ENCODE data around the gene MAMLD1. TPM values are rescaled to one million over a fixed set of nuclear protein-coding genes. Genes with fewer than 3 reads are reported as not detected.

MAMLD1 gene
- total RNA-seq, 1 experiment from 2014 or later, result 0.48 TPM

DNA sequence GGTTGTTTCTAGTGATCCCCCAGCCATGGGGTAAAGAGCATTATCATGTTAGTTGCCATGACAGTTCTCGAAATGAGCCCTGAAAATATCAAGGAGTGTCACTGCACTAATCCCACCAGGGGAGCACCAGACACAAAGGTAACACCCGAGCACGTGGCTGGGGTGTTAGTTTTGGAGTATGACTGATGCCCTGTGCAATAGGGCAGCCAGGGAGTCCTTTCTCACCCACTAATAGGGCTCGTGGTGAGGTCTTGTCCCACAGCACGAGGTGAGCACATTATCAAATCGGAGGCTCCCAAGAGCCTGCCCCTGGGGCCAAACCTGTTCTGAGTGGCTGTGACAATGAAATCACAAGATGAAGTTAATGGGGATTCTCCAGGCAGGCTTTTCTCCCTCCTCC, 9.6 kb downstream of the MAMLD1 start:
- H3K4me2 ChIP-seq (ENCODE audit: insufficient read depth, insufficient read length, low read length), result no peak overlapping the region
- H3K4ac ChIP-seq (ENCODE audit: low read depth, low read length), result no peak overlapping the region
- H3K23me2 ChIP-seq (ENCODE audit: insufficient read length, low read depth, low read length, poor library complexity, severe bottlenecking), result no peaks in the 10 kb centered on the region
- H3K27ac Mint-ChIP-seq, result no peak overlapping the region
- peaks cover 59 to 70% of the 10 kb centered on the region in 2 experiments for H3K9me3 Mint-ChIP-seq
- H3K18ac ChIP-seq (ENCODE audit: insufficient read length, low read depth, low read length), result no peak overlapping the region
- peaks cover 3% of the 10 kb centered on the region; the same call in 1 of the 2 replicates for H3K4me1 ChIP-seq (ENCODE audit: insufficient read depth, low read length)
- H3K27ac ChIP-seq (ENCODE audit: insufficient read length, low read depth, low read length), result no peak overlapping the region
- peaks cover 8 to 11% of the 10 kb centered on the region in 2 experiments for H3K4me1 Mint-ChIP-seq
- H4K5ac ChIP-seq (ENCODE audit: insufficient read length, low read depth, low read length), result no peak overlapping the region
- H2BK120ac ChIP-seq (ENCODE audit: low read depth, low read length, poor library complexity, severe bottlenecking), result no peak overlapping the region
- peaks cover 37% of the 10 kb centered on the region for H3K27me3 Mint-ChIP-seq (ENCODE audit: low read depth)
- H4K91ac ChIP-seq (ENCODE audit: insufficient read length, low read depth, low read length), result no peak overlapping the region
- H2BK5ac ChIP-seq (ENCODE audit: insufficient read length, low read length), result no peak overlapping the region
- no CpG with 5 or more reads among the region's 6 CpGs for WGBS (ENCODE audit: extremely low coverage, insufficient read length, low lambda C conversion rate)
- H3K9me3 ChIP-seq (ENCODE audit: control insufficient read depth, low read depth, low read length), result no peaks in the 10 kb centered on the region
- no peak overlapping the region for H3K9ac ChIP-seq (ENCODE audit: extremely low read depth, insufficient read length, low read length)
- H2BK20ac ChIP-seq (ENCODE audit: low read depth, low read length, poor library complexity, severe bottlenecking), result no peak overlapping the region
- no peak overlapping the region for H3K4me3 Mint-ChIP-seq
- no peaks in the 10 kb centered on the region for H4K20me1 ChIP-seq (ENCODE audit: control insufficient read depth, insufficient read depth, insufficient read length)
- no peaks in the 10 kb centered on the region; a peak in 1 of 7 replicates for H3K36me3 Mint-ChIP-seq (ENCODE audit: insufficient read depth in 1 of 3, low read depth in 3 of 3)
- no peak overlapping the region for H3K14ac ChIP-seq (ENCODE audit: insufficient read depth, low read length)
- no peak overlapping the region for H3T11ph ChIP-seq (ENCODE audit: low read length)
- no peaks in the 10 kb centered on the region for H3K79me1 ChIP-seq (ENCODE audit: insufficient read depth, low read depth, low read length, poor library complexity, severe bottlenecking)
- no peak overlapping the region for H2AK5ac ChIP-seq (ENCODE audit: insufficient read length, low read length)
- no peaks in the 10 kb centered on the region; the same call in 1 of the 2 replicates for H3K27me3 ChIP-seq (ENCODE audit: insufficient read depth, low read length)
- no peaks in the 10 kb centered on the region for H3K79me2 ChIP-seq (ENCODE audit: insufficient read depth, low read length)
- no peak overlapping the region for H2BK12ac ChIP-seq (ENCODE audit: insufficient read length, low read depth, low read length)
- no peak overlapping the region for H3K23ac ChIP-seq (ENCODE audit: insufficient read length, low read depth, low read length)
- no peak for DNase-seq
- H3K56ac ChIP-seq (ENCODE audit: insufficient read length, low read depth, low read length), result no peak overlapping the region
- no peak overlapping the region for H2BK15ac ChIP-seq (ENCODE audit: low read depth, low read length)
- TF ChIP-seq, protein P1, sequence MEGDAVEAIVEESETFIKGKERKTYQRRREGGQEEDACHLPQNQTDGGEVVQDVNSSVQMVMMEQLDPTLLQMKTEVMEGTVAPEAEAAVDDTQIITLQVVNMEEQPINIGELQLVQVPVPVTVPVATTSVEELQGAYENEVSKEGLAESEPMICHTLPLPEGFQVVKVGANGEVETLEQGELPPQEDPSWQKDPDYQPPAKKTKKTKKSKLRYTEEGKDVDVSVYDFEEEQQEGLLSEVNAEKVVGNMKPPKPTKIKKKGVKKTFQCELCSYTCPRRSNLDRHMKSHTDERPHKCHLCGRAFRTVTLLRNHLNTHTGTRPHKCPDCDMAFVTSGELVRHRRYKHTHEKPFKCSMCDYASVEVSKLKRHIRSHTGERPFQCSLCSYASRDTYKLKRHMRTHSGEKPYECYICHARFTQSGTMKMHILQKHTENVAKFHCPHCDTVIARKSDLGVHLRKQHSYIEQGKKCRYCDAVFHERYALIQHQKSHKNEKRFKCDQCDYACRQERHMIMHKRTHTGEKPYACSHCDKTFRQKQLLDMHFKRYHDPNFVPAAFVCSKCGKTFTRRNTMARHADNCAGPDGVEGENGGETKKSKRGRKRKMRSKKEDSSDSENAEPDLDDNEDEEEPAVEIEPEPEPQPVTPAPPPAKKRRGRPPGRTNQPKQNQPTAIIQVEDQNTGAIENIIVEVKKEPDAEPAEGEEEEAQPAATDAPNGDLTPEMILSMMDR (conservative IDR thresholded peaks at IDR 0.05), result no peak
- no peak overlapping the region for H4K8ac ChIP-seq (replicated peaks; ENCODE audit: insufficient read length, low read depth, low read length)
- no peak overlapping the region for H2AFZ ChIP-seq (ENCODE audit: low read length)
